H9 (cell line): ENCODE data around the gene TMEM201. TPM values are rescaled to one million over a fixed set of nuclear protein-coding genes. Genes with fewer than 3 reads are reported as not detected.
A peak's percentile ranks its signal among the peaks of the same experiment; 100 is the strongest.

Source experiments
- DNase-seq: peaks from one replicate; pipeline ENCODE4 v3.0.0-alpha.2; 2017
- H2AFZ ChIP-seq: one replicate; pipeline ENCODE4 v1.6.1; 2013; ENCODE audit warnings: mild to moderate bottlenecking, low read length, control low read depth, moderate library complexity
- H2AK5ac ChIP-seq: 2 replicates; pipeline ENCODE4 v1.6.1; 2013; ENCODE audit warnings: low read length, control low read depth, mixed read lengths; ENCODE audit not compliant: insufficient read length
- H2BK120ac ChIP-seq: one replicate; pipeline ENCODE4 v1.6.1; 2013; ENCODE audit warnings: low read depth, mild to moderate bottlenecking, low read length, control low read depth, inconsistent platforms; ENCODE audit not compliant: poor library complexity, severe bottlenecking
- H2BK12ac ChIP-seq: 2 replicates; pipeline ENCODE4 v1.6.1; 2013; ENCODE audit warnings: low read length, control low read depth, mixed read lengths, low read depth; ENCODE audit not compliant: insufficient read length
- H2BK15ac ChIP-seq: 2 replicates; pipeline ENCODE4 v1.6.1; 2013; ENCODE audit warnings: low read depth, low read length, control low read depth
- H2BK20ac ChIP-seq: one replicate; pipeline ENCODE4 v1.6.1; 2013; ENCODE audit warnings: low read depth, mild to moderate bottlenecking, low read length, control low read depth, inconsistent platforms; ENCODE audit not compliant: poor library complexity, severe bottlenecking
- H2BK5ac ChIP-seq: 2 replicates; pipeline ENCODE4 v1.6.1; 2013; ENCODE audit warnings: low read length, control low read depth, mixed read lengths; ENCODE audit not compliant: insufficient read length
- H3K14ac ChIP-seq: 2 replicates; pipeline ENCODE4 v1.6.1; 2013; ENCODE audit warnings: low read length, control low read depth; ENCODE audit not compliant: insufficient read depth
- H3K18ac ChIP-seq: 2 replicates; pipeline ENCODE4 v1.6.1; 2013; ENCODE audit warnings: low read depth, mild to moderate bottlenecking, mixed read lengths, low read length, control low read depth; ENCODE audit not compliant: insufficient read length
- H3K23ac ChIP-seq: 2 replicates; pipeline ENCODE4 v1.6.1; 2013; ENCODE audit warnings: low read length, control low read depth, mixed read lengths, low read depth; ENCODE audit not compliant: insufficient read length
- H3K23me2 ChIP-seq: 2 replicates; pipeline ENCODE4 v1.6.1; 2013; ENCODE audit warnings: low read depth, mild to moderate bottlenecking, mixed read lengths, low read length, control low read depth; ENCODE audit not compliant: insufficient read length, poor library complexity, severe bottlenecking
- H3K27ac ChIP-seq: 2 replicates; pipeline ENCODE4 v1.5.1; 2013; ENCODE audit warnings: low read length, control low read depth, mixed read lengths, low read depth; ENCODE audit not compliant: insufficient read length
- H3K27me3 ChIP-seq: 2 replicates; pipeline ENCODE4 v1.6.1; 2013; ENCODE audit warnings: low read length, control low read depth, inconsistent platforms; ENCODE audit not compliant: insufficient read depth
- H3K4ac ChIP-seq: 2 replicates; pipeline ENCODE4 v1.6.1; 2013; ENCODE audit warnings: low read depth, mild to moderate bottlenecking, control low read depth, inconsistent platforms, low read length, moderate library complexity
- H3K4me1 ChIP-seq: 2 replicates; pipeline ENCODE4 v1.6.1; 2013; ENCODE audit warnings: low read length, control low read depth, inconsistent platforms; ENCODE audit not compliant: insufficient read depth
- H3K4me2 ChIP-seq: 2 replicates; pipeline ENCODE4 v1.6.1; 2013; ENCODE audit warnings: low read length, control low read depth, mixed read lengths; ENCODE audit not compliant: insufficient read length, insufficient read depth
- H3K56ac ChIP-seq: 2 replicates; pipeline ENCODE4 v1.6.1; 2013; ENCODE audit warnings: low read depth, mild to moderate bottlenecking, mixed read lengths, low read length, control low read depth; ENCODE audit not compliant: insufficient read length
- H3K79me1 ChIP-seq: 2 replicates; pipeline ENCODE4 v1.6.1; 2013; ENCODE audit warnings: low read depth, mild to moderate bottlenecking, moderate library complexity, low read length, control low read depth, inconsistent platforms; ENCODE audit not compliant: insufficient read depth, poor library complexity, severe bottlenecking
- H3K79me2 ChIP-seq: 2 replicates; pipeline ENCODE4 v1.6.1; 2013; ENCODE audit warnings: low read length, control low read depth, inconsistent platforms; ENCODE audit not compliant: insufficient read depth
- H3K9ac ChIP-seq: 2 replicates; pipeline ENCODE4 v1.6.1; 2013; ENCODE audit warnings: low read length, control low read depth, mixed read lengths; ENCODE audit not compliant: insufficient read length; ENCODE audit errors: extremely low read depth
- H3K9me3 ChIP-seq: one replicate; pipeline ENCODE4 v1.6.1; 2013; ENCODE audit warnings: low read depth, low read length, inconsistent platforms; ENCODE audit not compliant: control insufficient read depth
- H3T11ph ChIP-seq: one replicate; pipeline ENCODE4 v1.6.1; 2013; ENCODE audit warnings: mild to moderate bottlenecking, low read length, control low read depth, inconsistent platforms
- H4K20me1 ChIP-seq: one replicate; pipeline ENCODE4 v1.6.1; 2013; ENCODE audit not compliant: control insufficient read depth, insufficient read length, insufficient read depth
- H4K5ac ChIP-seq: 2 replicates; pipeline ENCODE4 v1.6.1; 2013; ENCODE audit warnings: low read depth, mild to moderate bottlenecking, mixed read lengths, low read length, control low read depth; ENCODE audit not compliant: insufficient read length
- H4K8ac ChIP-seq: replicated peaks from 2 replicates; pipeline ENCODE4 v1.6.1; 2013; ENCODE audit warnings: low read length, control low read depth, mixed read lengths, low read depth; ENCODE audit not compliant: insufficient read length
- H4K91ac ChIP-seq: 2 replicates; pipeline ENCODE4 v1.6.1; 2013; ENCODE audit warnings: low read depth, mild to moderate bottlenecking, moderate library complexity, mixed read lengths, low read length, control low read depth; ENCODE audit not compliant: insufficient read length
- H3K27ac Mint-ChIP-seq, 3 experiments: 2 replicates in 2 of 3; 3 replicates in 1 of 3; pipeline ENCODE4 v1.8.0; 2020 to 2021; ENCODE audit warnings: mixed read lengths in 3 of 3, mild to moderate bottlenecking in 1 of 3, moderate library complexity in 1 of 3
- H3K27me3 Mint-ChIP-seq: 2 replicates; pipeline ENCODE4 v1.8.0; 2021; ENCODE audit warnings: low read depth, mild to moderate bottlenecking, moderate library complexity, mixed read lengths
- H3K36me3 Mint-ChIP-seq, 3 experiments: 2 replicates in 2 of 3; 3 replicates in 1 of 3; pipeline ENCODE4 v1.8.0; 2020 to 2021; ENCODE audit warnings: low read depth in 3 of 3, mixed read lengths in 3 of 3; ENCODE audit not compliant: insufficient read depth in 1 of 3
- H3K4me1 Mint-ChIP-seq, 2 experiments: 2 replicates each; pipeline ENCODE4 v1.8.0; 2020; ENCODE audit warnings: mixed read lengths in 2 of 2
- H3K4me3 Mint-ChIP-seq, 2 experiments: 2 replicates in 1 of 2; 3 replicates in 1 of 2; pipeline ENCODE4 v1.8.0; 2020 to 2021; ENCODE audit warnings: mild to moderate bottlenecking in 2 of 2, mixed read lengths in 2 of 2, moderate library complexity in 1 of 2
- H3K9me3 Mint-ChIP-seq, 2 experiments: 2 replicates in 1 of 2; 3 replicates in 1 of 2; pipeline ENCODE4 v1.8.0; 2020; ENCODE audit warnings: mild to moderate bottlenecking in 2 of 2, mixed read lengths in 2 of 2, moderate library complexity in 1 of 2
- WGBS: extraction: QIAGEN DNeasy Blood & Tissue Kit; methylation state at CpG from one replicate; pipeline ENCODE4 v1.1.7; 2013; ENCODE audit warnings: missing lambda C conversion rate, low lambda C conversion rate, mixed read lengths; ENCODE audit not compliant: insufficient read length; ENCODE audit errors: extremely low coverage; 5-methylcytosine and 5-hydroxymethylcytosine counted together
- total RNA-seq: library from RNA; stranded (reverse); gene quantifications from 2 replicates; pipeline ENCODE4 v1.2.1, GENCODE V29; 2021
- TF ChIP-seq, protein P1 (sequence below): fragments of 200-600 bp; sonication (generic); conservative IDR thresholded peaks from 3 replicates; pipeline ENCODE4 v1.8.0; 2021; ENCODE audit warnings: antibody characterized with exemption, mild to moderate bottlenecking

Gene TMEM201
- total RNA-seq, 1 experiment from 2014 or later = 31.0 TPM

DNA sequence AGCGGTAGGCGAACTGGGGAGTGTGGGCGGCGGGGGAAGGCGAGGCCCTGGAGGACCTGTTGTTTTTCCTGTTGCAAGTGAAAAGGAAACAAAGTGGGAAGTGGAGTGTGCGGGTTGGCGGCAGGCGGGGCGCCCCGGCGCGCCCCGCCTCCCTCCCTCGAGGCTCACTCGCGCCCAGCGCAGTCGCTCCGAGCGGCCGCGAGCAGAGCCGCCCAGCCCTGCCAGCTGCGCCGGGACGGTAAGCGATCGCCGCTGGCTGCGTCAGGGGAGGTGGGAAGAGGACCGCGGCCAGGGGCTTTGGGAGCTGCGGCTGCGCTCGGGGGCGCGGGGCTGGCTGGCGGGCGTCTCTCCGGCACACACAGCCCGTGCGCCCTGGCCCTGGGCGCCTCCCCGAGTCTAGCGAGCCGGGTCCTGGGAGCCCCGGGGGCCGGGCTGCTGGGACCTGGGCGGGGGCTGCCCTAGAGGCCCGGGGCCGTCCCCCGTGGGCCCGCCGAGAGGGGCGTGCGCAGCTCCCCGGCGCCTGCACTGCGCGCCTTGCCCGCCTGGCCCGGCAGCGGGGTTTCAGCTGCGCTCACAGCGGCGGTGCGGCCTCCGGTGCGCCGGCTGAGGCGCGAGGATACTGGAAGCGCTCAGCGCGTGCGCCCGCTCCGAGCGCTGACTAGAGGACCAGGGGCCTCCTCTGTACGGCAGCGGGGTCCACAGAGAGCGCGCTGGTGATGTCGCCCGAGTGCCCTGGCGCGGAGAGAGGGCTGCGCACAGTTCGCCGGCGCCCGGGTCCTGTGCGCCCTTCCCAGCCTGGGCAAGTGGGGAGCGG, 63.1 kb downstream of the TMEM201 start, which contains the start of gene PIK3CD:
TSS of gene PIK3CD (plus strand) at position 167 of the 814 bp plus-strand sequence. CDS start 58,725 bp downstream, outside the sequence.
- Histone ChIP-seq H3K27me3 (peaks cover 9% of the 10 kb centered on the region; the same call in 1 of the 2 replicates), H4K20me1 (no peaks in the 10 kb centered on the region), H4K5ac (no peak within 1 kb of the TSS), H3K79me2 (no peaks in the 10 kb centered on the region), H3K56ac (no peak within 1 kb of the TSS), H2BK20ac (no peak within 1 kb of the TSS), H3K9me3 (no peaks in the 10 kb centered on the region), H3K9ac (no peak within 1 kb of the TSS), H2BK15ac (no peak within 1 kb of the TSS), H2BK120ac (no peak within 1 kb of the TSS), H3K4ac (no peak within 1 kb of the TSS), H3K4me2 (peak within 1 kb of the TSS; percentile 68), H3K79me1 (no peaks in the 10 kb centered on the region), H3K18ac (no peak within 1 kb of the TSS), H2AFZ (no peak within 1 kb of the TSS), H4K8ac (no peak within 1 kb of the TSS), H2BK12ac (no peak within 1 kb of the TSS), H3K27ac (no peak within 1 kb of the TSS), H2AK5ac (no peak within 1 kb of the TSS), H3K23ac (no peak within 1 kb of the TSS), H3K14ac (no peak within 1 kb of the TSS), H3K23me2 (peaks cover 10% of the 10 kb centered on the region), H3T11ph (no peak within 1 kb of the TSS), H4K91ac (no peak within 1 kb of the TSS), H2BK5ac (no peak within 1 kb of the TSS), H3K4me1 (no peaks in the 10 kb centered on the region)
- H3K27ac Mint-ChIP-seq = no peak within 1 kb of the TSS
- H3K9me3 Mint-ChIP-seq = no peaks in the 10 kb centered on the region; a peak in 1 of 5 replicates
- no CpG with 5 or more reads among the region's 94 CpGs for WGBS
- no peaks in the 10 kb centered on the region for H3K36me3 Mint-ChIP-seq
- H3K4me3 Mint-ChIP-seq = peak within 1 kb of the TSS; percentile 67 to 88
- H3K4me1 Mint-ChIP-seq = peaks cover 8 to 12% of the 10 kb centered on the region in 2 experiments
- TF ChIP-seq, protein P1, sequence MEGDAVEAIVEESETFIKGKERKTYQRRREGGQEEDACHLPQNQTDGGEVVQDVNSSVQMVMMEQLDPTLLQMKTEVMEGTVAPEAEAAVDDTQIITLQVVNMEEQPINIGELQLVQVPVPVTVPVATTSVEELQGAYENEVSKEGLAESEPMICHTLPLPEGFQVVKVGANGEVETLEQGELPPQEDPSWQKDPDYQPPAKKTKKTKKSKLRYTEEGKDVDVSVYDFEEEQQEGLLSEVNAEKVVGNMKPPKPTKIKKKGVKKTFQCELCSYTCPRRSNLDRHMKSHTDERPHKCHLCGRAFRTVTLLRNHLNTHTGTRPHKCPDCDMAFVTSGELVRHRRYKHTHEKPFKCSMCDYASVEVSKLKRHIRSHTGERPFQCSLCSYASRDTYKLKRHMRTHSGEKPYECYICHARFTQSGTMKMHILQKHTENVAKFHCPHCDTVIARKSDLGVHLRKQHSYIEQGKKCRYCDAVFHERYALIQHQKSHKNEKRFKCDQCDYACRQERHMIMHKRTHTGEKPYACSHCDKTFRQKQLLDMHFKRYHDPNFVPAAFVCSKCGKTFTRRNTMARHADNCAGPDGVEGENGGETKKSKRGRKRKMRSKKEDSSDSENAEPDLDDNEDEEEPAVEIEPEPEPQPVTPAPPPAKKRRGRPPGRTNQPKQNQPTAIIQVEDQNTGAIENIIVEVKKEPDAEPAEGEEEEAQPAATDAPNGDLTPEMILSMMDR = no peak; the same call in 2 of the 3 replicates
- DNase-seq = peak; percentile 61
- H3K27me3 Mint-ChIP-seq = peaks cover 67% of the 10 kb centered on the region
